ENCODE results near the gene FAM83B. TPM values are rescaled to one million over a fixed set of nuclear protein-coding genes. Genes with fewer than 3 reads are reported as not detected.
"Not testable (repeated sequence)": the region's sequence is repeated elsewhere in the genome, so short reads cannot be mapped to it uniquely, and the experiment has no call there.

FAM83B gene
- total RNA-seq, 1 experiment from 2014 or later: 5.7 TPM

DNA sequence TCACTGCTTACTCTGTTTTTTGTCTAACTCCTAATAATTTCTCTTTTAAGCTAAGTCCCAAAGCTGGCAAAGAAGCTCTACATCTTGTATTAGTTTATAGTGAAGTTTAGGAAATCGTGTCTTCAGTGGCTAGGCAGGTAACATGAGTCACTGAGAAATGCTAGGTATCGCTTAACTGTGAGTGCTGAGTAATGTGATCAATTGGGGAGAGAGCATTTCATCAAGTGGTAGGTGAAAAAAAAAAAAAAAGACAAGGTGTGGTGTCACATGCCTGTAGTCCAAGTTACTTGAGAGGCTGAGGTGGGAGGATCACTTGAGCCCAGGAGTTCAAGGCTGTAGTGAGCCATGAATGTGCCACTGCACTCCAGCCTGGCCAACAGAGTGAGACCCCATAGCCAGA lies 125.3 kb downstream of the FAM83B start:
- TF ChIP-seq CTCF (conservative IDR thresholded peaks at IDR 0.05): no peak
- no peak overlapping the region for H2BK12ac ChIP-seq (ENCODE audit: insufficient read length, low read depth, low read length)
- H2BK15ac ChIP-seq (ENCODE audit: low read depth, low read length): no peak overlapping the region
- H3K4me2 ChIP-seq (ENCODE audit: insufficient read depth, insufficient read length, low read length): no peak overlapping the region
- no peaks in the 10 kb centered on the region for H3K4me1 ChIP-seq (ENCODE audit: insufficient read depth, low read length)
- no peak overlapping the region for H4K5ac ChIP-seq (ENCODE audit: insufficient read length, low read depth, low read length)
- no peaks in the 10 kb centered on the region for H3K79me1 ChIP-seq (ENCODE audit: insufficient read depth, low read depth, low read length, poor library complexity, severe bottlenecking)
- Mint-ChIP-seq H3K9me3 (no peaks in the 10 kb centered on the region), H3K27ac (no peak overlapping the region), H3K27me3 (ENCODE audit: low read depth) (no peaks in the 10 kb centered on the region), H3K4me3 (no peak overlapping the region), H3K4me1 (no peaks in the 10 kb centered on the region), H3K36me3 (ENCODE audit: insufficient read depth in 1 of 3, low read depth in 3 of 3) (no peaks in the 10 kb centered on the region)
- H3K79me2 ChIP-seq (ENCODE audit: insufficient read depth, low read length): no peaks in the 10 kb centered on the region
- H2BK5ac ChIP-seq (ENCODE audit: insufficient read length, low read length): no peak overlapping the region
- no peak overlapping the region for H4K8ac ChIP-seq (replicated peaks; ENCODE audit: insufficient read length, low read depth, low read length)
- H4K20me1 ChIP-seq (ENCODE audit: control insufficient read depth, insufficient read depth, insufficient read length): no peaks in the 10 kb centered on the region
- H4K91ac ChIP-seq (ENCODE audit: insufficient read length, low read depth, low read length): no peak overlapping the region
- no peak overlapping the region for H3K23ac ChIP-seq (ENCODE audit: insufficient read length, low read depth, low read length)
- no peak overlapping the region for H3K56ac ChIP-seq (ENCODE audit: insufficient read length, low read depth, low read length)
- H3T11ph ChIP-seq (ENCODE audit: low read length): no peak overlapping the region
- H3K9me3 ChIP-seq (ENCODE audit: control insufficient read depth, low read depth, low read length): no peaks in the 10 kb centered on the region
- no peak overlapping the region for H2AFZ ChIP-seq (ENCODE audit: low read length)
- no peak overlapping the region for H2AK5ac ChIP-seq (ENCODE audit: insufficient read length, low read length)
- no peak overlapping the region for H3K18ac ChIP-seq (ENCODE audit: insufficient read length, low read depth, low read length)
- no peak overlapping the region for H3K4ac ChIP-seq (ENCODE audit: low read depth, low read length)
- no peak for DNase-seq
- no peak overlapping the region for H3K9ac ChIP-seq (ENCODE audit: extremely low read depth, insufficient read length, low read length)
- no peaks in the 10 kb centered on the region for H3K27me3 ChIP-seq (ENCODE audit: insufficient read depth, low read length)
- H3K14ac ChIP-seq (ENCODE audit: insufficient read depth, low read length): no peak overlapping the region
- no peak overlapping the region for H2BK120ac ChIP-seq (ENCODE audit: low read depth, low read length, poor library complexity, severe bottlenecking)
- no peaks in the 10 kb centered on the region for H3K23me2 ChIP-seq (ENCODE audit: insufficient read length, low read depth, low read length, poor library complexity, severe bottlenecking)
- no peak overlapping the region for H2BK20ac ChIP-seq (ENCODE audit: low read depth, low read length, poor library complexity, severe bottlenecking)
- H3K27ac ChIP-seq (ENCODE audit: insufficient read length, low read depth, low read length): no peak overlapping the region
- WGBS (ENCODE audit: extremely low coverage, insufficient read length, low lambda C conversion rate): no CpG with 5 or more reads among the region's 2 CpGs

GRCh38 chr6:54979161-54979560 lies 132.6 kb downstream of the FAM83B start:
- not testable (repeated sequence) for H3K79me1 ChIP-seq (ENCODE audit: insufficient read depth, low read depth, low read length, poor library complexity, severe bottlenecking); H2AK5ac ChIP-seq (ENCODE audit: insufficient read length, low read length); H2BK5ac ChIP-seq (ENCODE audit: insufficient read length, low read length); DNase-seq; H2BK20ac ChIP-seq (ENCODE audit: low read depth, low read length, poor library complexity, severe bottlenecking); H3K27ac ChIP-seq (ENCODE audit: insufficient read length, low read depth, low read length); H3K27me3 Mint-ChIP-seq (ENCODE audit: low read depth); H3K4me1 ChIP-seq (ENCODE audit: insufficient read depth, low read length); H3K14ac ChIP-seq (ENCODE audit: insufficient read depth, low read length); H3K56ac ChIP-seq (ENCODE audit: insufficient read length, low read depth, low read length); H3K36me3 Mint-ChIP-seq (ENCODE audit: insufficient read depth in 1 of 3, low read depth in 3 of 3); H3K9ac ChIP-seq (ENCODE audit: extremely low read depth, insufficient read length, low read length); H3T11ph ChIP-seq (ENCODE audit: low read length); H3K27me3 ChIP-seq (ENCODE audit: insufficient read depth, low read length); H4K5ac ChIP-seq (ENCODE audit: insufficient read length, low read depth, low read length); H3K23me2 ChIP-seq (ENCODE audit: insufficient read length, low read depth, low read length, poor library complexity, severe bottlenecking); H3K23ac ChIP-seq (ENCODE audit: insufficient read length, low read depth, low read length); H3K4ac ChIP-seq (ENCODE audit: low read depth, low read length); H2AFZ ChIP-seq (ENCODE audit: low read length); H2BK15ac ChIP-seq (ENCODE audit: low read depth, low read length); H2BK12ac ChIP-seq (ENCODE audit: insufficient read length, low read depth, low read length); H3K4me3 Mint-ChIP-seq; H3K79me2 ChIP-seq (ENCODE audit: insufficient read depth, low read length); H2BK120ac ChIP-seq (ENCODE audit: low read depth, low read length, poor library complexity, severe bottlenecking); H3K4me1 Mint-ChIP-seq; H3K18ac ChIP-seq (ENCODE audit: insufficient read length, low read depth, low read length); H4K91ac ChIP-seq (ENCODE audit: insufficient read length, low read depth, low read length); H4K8ac ChIP-seq (replicated peaks; ENCODE audit: insufficient read length, low read depth, low read length); H3K27ac Mint-ChIP-seq; H3K9me3 Mint-ChIP-seq; H3K9me3 ChIP-seq (ENCODE audit: control insufficient read depth, low read depth, low read length); H3K4me2 ChIP-seq (ENCODE audit: insufficient read depth, insufficient read length, low read length); H4K20me1 ChIP-seq (ENCODE audit: control insufficient read depth, insufficient read depth, insufficient read length)
- no CpG with 5 or more reads among the region's 24 CpGs for WGBS (ENCODE audit: extremely low coverage, insufficient read length, low lambda C conversion rate)

Measured in H9 (cell line).